ENCODE data around the gene IL5. TPM values are rescaled to one million over a fixed set of nuclear protein-coding genes. Genes with fewer than 3 reads are reported as not detected.

Gene IL5
- total RNA-seq, 4 donors from 2014 or later, result not detected

DNA sequence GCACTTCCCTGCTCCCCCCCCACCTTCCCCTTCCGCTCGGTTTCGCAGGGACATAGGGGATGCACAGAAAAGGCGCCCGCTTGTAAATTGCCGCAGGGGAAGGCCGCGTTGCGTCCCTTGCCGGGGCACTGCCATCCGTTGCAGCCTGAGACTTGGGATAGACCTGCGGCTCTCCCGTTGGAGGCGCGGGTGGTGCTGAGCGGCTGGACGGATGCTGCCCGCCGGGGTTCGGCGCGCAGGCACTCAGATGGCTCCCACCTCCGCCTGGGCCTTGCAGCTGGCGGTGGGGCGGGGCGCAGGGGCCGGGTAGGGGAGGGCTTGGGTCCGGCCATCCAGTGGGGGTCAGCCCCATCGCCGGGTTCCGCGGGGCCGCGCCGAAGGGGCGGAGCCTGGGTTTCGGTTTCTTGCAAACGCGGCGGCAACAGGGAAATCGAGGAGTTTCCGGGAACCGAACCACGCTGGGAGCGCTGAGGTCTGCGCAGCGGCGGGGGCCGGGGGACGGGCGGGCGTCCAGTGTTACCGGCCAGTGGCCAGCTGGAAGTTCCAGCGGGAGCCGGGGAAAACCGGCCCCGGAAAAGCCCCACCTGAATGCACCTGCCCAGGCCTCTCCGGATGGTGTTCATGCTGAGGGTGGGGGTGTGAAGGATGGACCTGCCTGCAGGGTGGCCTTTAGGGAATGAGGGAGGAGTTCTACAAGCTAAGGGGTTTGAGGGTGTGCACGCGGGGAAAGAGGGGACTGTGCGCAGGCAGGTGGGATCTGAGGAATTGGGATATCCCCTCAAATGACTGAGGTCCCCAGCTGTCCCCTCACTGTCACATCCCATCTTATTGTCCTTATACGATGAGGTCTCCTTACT is 46.5 kb downstream of the IL5 start:
- peak overlapping the region; percentile 45 to 82 (median 81) for H3K4me3 ChIP-seq (replicated peaks in 1 of 3)
- TF ChIP-seq, protein P1, sequence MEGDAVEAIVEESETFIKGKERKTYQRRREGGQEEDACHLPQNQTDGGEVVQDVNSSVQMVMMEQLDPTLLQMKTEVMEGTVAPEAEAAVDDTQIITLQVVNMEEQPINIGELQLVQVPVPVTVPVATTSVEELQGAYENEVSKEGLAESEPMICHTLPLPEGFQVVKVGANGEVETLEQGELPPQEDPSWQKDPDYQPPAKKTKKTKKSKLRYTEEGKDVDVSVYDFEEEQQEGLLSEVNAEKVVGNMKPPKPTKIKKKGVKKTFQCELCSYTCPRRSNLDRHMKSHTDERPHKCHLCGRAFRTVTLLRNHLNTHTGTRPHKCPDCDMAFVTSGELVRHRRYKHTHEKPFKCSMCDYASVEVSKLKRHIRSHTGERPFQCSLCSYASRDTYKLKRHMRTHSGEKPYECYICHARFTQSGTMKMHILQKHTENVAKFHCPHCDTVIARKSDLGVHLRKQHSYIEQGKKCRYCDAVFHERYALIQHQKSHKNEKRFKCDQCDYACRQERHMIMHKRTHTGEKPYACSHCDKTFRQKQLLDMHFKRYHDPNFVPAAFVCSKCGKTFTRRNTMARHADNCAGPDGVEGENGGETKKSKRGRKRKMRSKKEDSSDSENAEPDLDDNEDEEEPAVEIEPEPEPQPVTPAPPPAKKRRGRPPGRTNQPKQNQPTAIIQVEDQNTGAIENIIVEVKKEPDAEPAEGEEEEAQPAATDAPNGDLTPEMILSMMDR (IDR thresholded peaks at IDR 0.05), result no peak
- TF ChIP-seq POLR2A (IDR thresholded peaks at IDR 0.05), result peak in 1 of 2 donors; percentile 39
- no peaks in the 10 kb centered on the region for H3K36me3 ChIP-seq
- H3K27ac ChIP-seq, result peak overlapping the region; percentile 90 to 98 (median 98)
- no peaks in the 10 kb centered on the region for H3K27me3 ChIP-seq
- no peaks in the 10 kb centered on the region for H3K9me3 ChIP-seq
- intact Hi-C loops (cut with DNase I), result loop anchor here (10.0 kb wide), 1 partner anchor 558 kb away; the partner anchor contains the start of gene HSPA4
- H3K4me1 ChIP-seq, result peaks cover 7 to 34% of the 10 kb centered on the region in 2 donors
- WGBS, 2 donors, result 5 to 7% methylated on average over 18 to 45 of the region's 62 CpGs
- peak; percentile 91 to 92 for DNase-seq

DNA sequence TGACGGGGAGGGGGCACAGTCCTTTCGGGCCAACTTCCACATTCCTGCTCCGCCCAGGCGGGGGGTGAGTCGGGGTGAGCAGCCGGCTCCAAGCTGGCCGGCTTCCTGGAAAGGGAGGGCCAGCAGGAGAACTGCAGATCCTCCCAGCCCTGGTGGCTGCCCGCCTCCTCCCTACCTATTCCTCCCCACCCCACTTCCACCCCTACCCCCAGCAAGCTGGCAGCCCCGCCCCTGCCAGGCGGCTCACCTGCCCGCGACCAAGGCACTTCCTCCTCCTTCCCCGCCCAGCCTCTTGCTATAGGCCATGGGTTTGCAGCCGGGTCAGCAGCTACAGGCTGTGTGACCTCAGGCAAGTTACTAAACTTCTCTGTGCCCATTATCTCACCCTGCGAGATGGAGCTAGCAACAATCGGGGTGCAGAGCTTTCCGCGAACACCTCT is 47.1 kb downstream of the IL5 start:
- 0 to 3% methylated on average over 9 to 15 of the region's 18 CpGs for WGBS, 2 donors
- Histone ChIP-seq H3K27ac (peak overlapping the region; percentile 90 to 98 (median 98)), H3K4me1 (peaks cover 12 to 38% of the 10 kb centered on the region in 2 donors), H3K4me3 (replicated peaks in 1 of 3) (peak overlapping the region; percentile 45 to 82 (median 81)), H3K27me3 (no peaks in the 10 kb centered on the region), H3K9me3 (no peaks in the 10 kb centered on the region), H3K36me3 (no peaks in the 10 kb centered on the region)
- intact Hi-C loops (cut with DNase I), result loop anchor here (10.0 kb wide), 1 partner anchor 559 kb away; the partner anchor contains the start of gene HSPA4
- peak; percentile 98 for DNase-seq
- TF ChIP-seq POLR2A (IDR thresholded peaks at IDR 0.05), result no peak
- TF ChIP-seq, protein P1 (IDR thresholded peaks at IDR 0.05), result no peak

DNA sequence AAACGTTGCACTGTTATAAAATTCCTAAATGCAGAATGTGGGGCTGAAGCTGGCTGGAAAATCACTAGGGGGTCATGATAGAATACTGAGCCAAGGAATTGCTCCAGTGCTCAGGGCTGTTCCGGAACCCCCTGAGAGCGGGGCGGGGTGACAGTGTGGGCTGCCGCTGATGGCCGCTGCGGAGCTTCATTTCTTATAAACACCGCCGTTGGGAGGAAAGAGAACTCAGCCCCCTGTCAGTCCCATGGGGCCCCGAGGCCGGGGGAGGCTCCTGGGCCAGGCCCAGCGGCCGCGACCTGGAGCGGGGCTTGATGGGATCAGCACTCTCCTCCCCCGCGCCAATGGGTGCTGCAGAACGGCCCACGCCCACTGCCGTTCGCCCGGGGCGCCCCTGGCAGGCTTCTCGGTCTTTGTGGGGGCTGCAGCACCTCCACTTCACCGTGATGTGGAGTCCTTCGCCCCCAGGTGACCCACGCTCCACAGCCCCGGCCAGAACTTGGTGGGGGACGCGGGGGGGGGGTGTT is 47.6 kb downstream of the IL5 start:
- peak overlapping the region; percentile 90 to 98 (median 98) for H3K27ac ChIP-seq
- peak overlapping the region in 2 of 3 donors; percentile 32 to 81 for H3K4me3 ChIP-seq (replicated peaks in 1 of 3)
- WGBS, 2 donors, result 0 to 3% methylated on average over 10 to 15 of the region's 30 CpGs
- no peaks in the 10 kb centered on the region for H3K36me3 ChIP-seq
- no peaks in the 10 kb centered on the region for H3K27me3 ChIP-seq
- peak; percentile 88 to 90 for DNase-seq
- intact Hi-C loops (cut with DNase I), result loop anchor here (10.0 kb wide), 1 partner anchor 559 kb away; the partner anchor contains the start of gene HSPA4
- H3K4me1 ChIP-seq, result peaks cover 15 to 35% of the 10 kb centered on the region in 2 donors
- peak in 1 of 2 donors; percentile 62 for TF ChIP-seq POLR2A (IDR thresholded peaks at IDR 0.05)
- TF ChIP-seq, protein P1 (IDR thresholded peaks at IDR 0.05), result no peak
- H3K9me3 ChIP-seq, result no peaks in the 10 kb centered on the region

DNA sequence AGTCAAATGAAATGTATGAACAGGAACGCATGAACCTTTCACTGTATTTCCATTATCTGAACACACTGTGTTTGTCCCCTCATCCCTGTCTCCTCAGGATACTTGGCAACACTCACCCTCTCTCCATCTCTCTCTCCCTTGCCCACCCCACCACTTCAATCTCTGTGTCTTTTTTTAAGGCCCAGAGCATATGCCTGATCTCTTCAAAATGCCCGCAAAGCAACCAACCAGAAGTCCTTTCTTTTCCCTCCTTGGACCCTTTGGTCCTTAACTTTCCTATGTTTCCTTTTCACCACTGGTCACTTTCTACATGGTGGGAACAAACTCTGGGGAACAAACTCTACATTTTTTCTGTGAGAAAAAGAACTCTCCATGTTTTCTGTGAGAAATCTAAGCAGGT is 49.5 kb downstream of the IL5 start:
- no peaks in the 10 kb centered on the region for H3K9me3 ChIP-seq
- no peak overlapping the region for H3K4me3 ChIP-seq (replicated peaks in 1 of 3)
- intact Hi-C loops (cut with DNase I), result loop anchor here (10.0 kb wide), 1 partner anchor 561 kb away; the partner anchor contains the start of gene HSPA4
- no peaks in the 10 kb centered on the region for H3K27me3 ChIP-seq
- H3K27ac ChIP-seq, result peak overlapping the region in 2 of 3 donors; percentile 98
- H3K36me3 ChIP-seq, result no peaks in the 10 kb centered on the region
- 96 to 97% methylated on average over 2 of the region's 2 CpGs for WGBS, 2 donors
- TF ChIP-seq, protein P1 (IDR thresholded peaks at IDR 0.05), result no peak
- TF ChIP-seq POLR2A (IDR thresholded peaks at IDR 0.05), result no peak
- peaks cover 26 to 41% of the 10 kb centered on the region in 2 donors for H3K4me1 ChIP-seq
- DNase-seq, result no peak
